ENCODE measurements around the gene TMEM250.

GRCh38 chr9:136120438-136120844 is 1.8 kb upstream of the TMEM250 start:
- TF ChIP-seq CTCF (optimal IDR thresholded peaks at IDR 0.05 in 1 of 3, IDR thresholded peaks at IDR 0.05 in 1 of 3, conservative IDR thresholded peaks at IDR 0.05 in 1 of 3; ENCODE audit: extremely low read depth in 1 of 3, insufficient read depth in 2 of 3, low read length in 3 of 3) (no peak), EZH2 (IDR thresholded peaks at IDR 0.05; ENCODE audit: low read length) (no peak)

Measured in keratinocyte (primary cell).